Measurements from ENCODE around the gene ERO1A. TPM values are rescaled to one million over a fixed set of nuclear protein-coding genes. Genes with fewer than 3 reads are reported as not detected.
A peak's percentile ranks its signal among the peaks of the same experiment; 100 is the strongest.

Gene ERO1A
- total RNA-seq, 2 donors from 2014 or later = 18.5 to 35.8 TPM

DNA sequence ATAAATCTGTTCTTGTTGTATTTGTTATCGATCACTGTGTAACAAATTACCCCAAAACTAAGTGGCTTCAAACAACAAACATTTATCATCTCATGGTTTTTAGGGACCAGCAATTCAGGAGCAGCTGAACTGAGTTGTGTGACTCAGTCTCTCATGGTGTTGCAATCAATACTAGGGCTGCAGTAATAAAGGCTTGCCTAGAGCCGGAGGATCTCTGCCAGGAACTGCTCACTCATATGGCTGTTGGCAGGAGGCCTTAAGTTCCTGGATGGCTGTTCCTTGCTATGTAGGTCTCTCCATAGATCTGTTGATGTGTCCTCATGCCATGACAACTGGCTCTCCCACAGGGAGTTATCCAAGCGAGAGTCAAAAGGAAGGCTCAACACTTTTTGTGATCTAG, 7.9 kb upstream of the ERO1A start:
- H3K4me3 ChIP-seq = no peak overlapping the region
- peak; percentile 38 for DNase-seq (ENCODE audit: low spot score)
- no peaks in the 10 kb centered on the region for H3K27me3 ChIP-seq (replicated peaks; ENCODE audit: insufficient read depth)
- H3K4me1 ChIP-seq (replicated peaks) = peaks cover 5% of the 10 kb centered on the region
- TF ChIP-seq POLR2A (IDR thresholded peaks at IDR 0.05) = no peak
- TF ChIP-seq, protein P1, sequence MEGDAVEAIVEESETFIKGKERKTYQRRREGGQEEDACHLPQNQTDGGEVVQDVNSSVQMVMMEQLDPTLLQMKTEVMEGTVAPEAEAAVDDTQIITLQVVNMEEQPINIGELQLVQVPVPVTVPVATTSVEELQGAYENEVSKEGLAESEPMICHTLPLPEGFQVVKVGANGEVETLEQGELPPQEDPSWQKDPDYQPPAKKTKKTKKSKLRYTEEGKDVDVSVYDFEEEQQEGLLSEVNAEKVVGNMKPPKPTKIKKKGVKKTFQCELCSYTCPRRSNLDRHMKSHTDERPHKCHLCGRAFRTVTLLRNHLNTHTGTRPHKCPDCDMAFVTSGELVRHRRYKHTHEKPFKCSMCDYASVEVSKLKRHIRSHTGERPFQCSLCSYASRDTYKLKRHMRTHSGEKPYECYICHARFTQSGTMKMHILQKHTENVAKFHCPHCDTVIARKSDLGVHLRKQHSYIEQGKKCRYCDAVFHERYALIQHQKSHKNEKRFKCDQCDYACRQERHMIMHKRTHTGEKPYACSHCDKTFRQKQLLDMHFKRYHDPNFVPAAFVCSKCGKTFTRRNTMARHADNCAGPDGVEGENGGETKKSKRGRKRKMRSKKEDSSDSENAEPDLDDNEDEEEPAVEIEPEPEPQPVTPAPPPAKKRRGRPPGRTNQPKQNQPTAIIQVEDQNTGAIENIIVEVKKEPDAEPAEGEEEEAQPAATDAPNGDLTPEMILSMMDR (IDR thresholded peaks at IDR 0.05) = no peak
- TF ChIP-seq POLR2AphosphoS5 (IDR thresholded peaks at IDR 0.05) = no peak
- H3K36me3 ChIP-seq = no peaks in the 10 kb centered on the region
- no peaks in the 10 kb centered on the region for H3K9me3 ChIP-seq
- intact Hi-C loops (cut with DNase I) = no loop called here
- no peak overlapping the region for H3K27ac ChIP-seq
- WGBS = 76% methylated on average over 3 of the region's 3 CpGs

DNA sequence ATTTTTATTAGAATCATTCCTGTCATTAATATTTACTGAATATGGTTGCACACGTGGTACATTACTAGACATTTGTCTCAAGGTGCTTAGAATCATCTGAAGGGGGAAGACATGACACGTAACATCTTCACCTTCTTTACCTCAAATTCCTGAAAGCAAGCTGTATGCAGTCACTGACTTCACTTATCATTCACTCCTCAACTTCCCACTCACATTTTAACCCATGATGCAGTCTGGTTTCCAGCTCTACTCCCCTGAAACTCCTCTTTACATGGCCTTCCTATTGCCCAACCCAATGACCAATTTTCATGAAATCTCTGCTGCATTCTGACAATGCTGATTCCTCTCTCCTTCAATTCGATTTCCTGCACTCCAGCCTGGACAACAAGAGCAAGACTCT, 5.9 kb upstream of the ERO1A start:
- Histone ChIP-seq H3K4me3 (no peak overlapping the region), H3K36me3 (no peaks in the 10 kb centered on the region), H3K27me3 (replicated peaks; ENCODE audit: insufficient read depth) (no peaks in the 10 kb centered on the region), H3K4me1 (replicated peaks) (peaks cover 5% of the 10 kb centered on the region), H3K27ac (peak overlapping the region in 1 of 2 donors; percentile 30), H3K9me3 (no peaks in the 10 kb centered on the region)
- WGBS = 62% methylated on average over 3 of the region's 3 CpGs
- no peak for DNase-seq (ENCODE audit: low spot score)
- TF ChIP-seq, protein P1 (IDR thresholded peaks at IDR 0.05) = no peak
- TF ChIP-seq POLR2A (IDR thresholded peaks at IDR 0.05) (no peak), POLR2AphosphoS5 (IDR thresholded peaks at IDR 0.05) (no peak)
- intact Hi-C loops (cut with DNase I) = no loop called here

DNA sequence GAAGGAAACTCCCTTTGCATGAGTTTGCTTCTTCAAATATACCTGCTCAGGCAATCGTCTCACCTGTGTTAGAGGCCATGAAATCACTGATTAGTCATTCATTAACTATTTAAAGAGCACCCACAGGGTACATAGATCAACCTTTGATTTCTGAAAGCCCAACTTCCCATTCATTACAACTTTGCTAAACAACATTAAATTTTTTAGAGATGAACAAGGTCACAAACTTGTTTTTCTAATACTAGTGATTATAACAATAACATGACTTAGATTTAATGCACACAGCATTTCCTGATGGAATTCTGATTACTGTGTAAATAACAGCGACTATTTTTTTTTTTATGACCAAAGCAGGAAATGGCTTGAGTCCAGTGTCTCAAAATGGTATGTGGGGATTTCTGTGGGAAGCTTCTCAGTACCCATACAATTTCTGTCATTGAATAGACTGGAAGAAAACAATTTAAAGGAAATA, 5.4 kb upstream of the ERO1A start:
- intact Hi-C loops (cut with DNase I) = no loop called here
- Histone ChIP-seq H3K36me3 (no peaks in the 10 kb centered on the region), H3K9me3 (no peaks in the 10 kb centered on the region), H3K4me1 (replicated peaks) (peaks cover 5% of the 10 kb centered on the region), H3K4me3 (no peak overlapping the region), H3K27me3 (replicated peaks; ENCODE audit: insufficient read depth) (no peaks in the 10 kb centered on the region), H3K27ac (peak overlapping the region; percentile 3 to 30)
- no peak for DNase-seq (ENCODE audit: low spot score)
- TF ChIP-seq POLR2A (IDR thresholded peaks at IDR 0.05) (no peak), POLR2AphosphoS5 (IDR thresholded peaks at IDR 0.05) (peak; percentile 49)
- 23% methylated on average over 2 of the region's 2 CpGs for WGBS

DNA sequence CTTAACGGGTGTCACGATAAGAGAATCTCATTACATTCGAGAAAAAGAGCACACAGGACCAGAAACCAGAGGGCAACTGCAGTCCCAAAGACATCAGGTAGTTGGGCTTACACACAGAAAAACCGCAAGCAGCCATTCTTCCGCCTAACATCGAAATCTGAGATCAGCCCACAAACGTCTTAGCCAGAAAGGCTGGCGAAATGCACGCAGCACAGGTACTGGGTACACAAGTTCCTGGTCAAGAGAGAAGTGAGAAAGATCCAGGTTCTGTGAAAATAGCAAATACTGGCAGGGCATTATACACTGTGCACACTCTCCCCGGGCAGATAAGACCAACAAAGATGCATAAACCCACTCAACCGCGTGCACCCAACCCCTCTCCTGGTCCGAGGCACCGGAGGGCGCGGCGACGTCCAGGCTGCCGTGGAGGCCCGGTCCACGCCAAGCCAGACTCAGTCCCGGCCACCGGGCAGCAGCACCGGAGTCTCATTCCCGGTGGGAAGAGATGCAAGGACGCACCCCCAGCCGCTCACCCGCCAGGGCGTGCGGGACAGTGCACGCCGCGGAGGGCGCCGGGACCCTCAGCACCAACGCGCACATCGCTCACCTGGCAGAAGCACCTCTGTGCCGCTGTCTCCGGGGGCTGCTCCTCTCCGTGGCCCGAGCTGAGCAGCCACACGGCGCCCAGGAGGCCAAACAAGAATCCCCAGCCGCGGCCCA, 437 bp downstream of the ERO1A start:
- H3K27me3 ChIP-seq (replicated peaks; ENCODE audit: insufficient read depth) = no peaks in the 10 kb centered on the region
- peak overlapping the region; percentile 67 to 77 for H3K4me3 ChIP-seq
- TF ChIP-seq, protein P1 (IDR thresholded peaks at IDR 0.05) = peak in 2 of 4 experiments; percentile 0 to 9
- TF ChIP-seq POLR2AphosphoS5 (IDR thresholded peaks at IDR 0.05) (peak; percentile 16), POLR2A (IDR thresholded peaks at IDR 0.05) (no peak)
- intact Hi-C loops (cut with DNase I) = loop anchor here (10.0 kb wide), 2 partner anchors 140 to 390 kb away; partner anchors contain the start of genes GPR137C and TXNDC16
- peak overlapping the region; percentile 96 to 97 for H3K27ac ChIP-seq
- 1% methylated on average over 29 of the region's 46 CpGs for WGBS
- H3K36me3 ChIP-seq = no peaks in the 10 kb centered on the region
- peak; percentile 44 for DNase-seq (ENCODE audit: low spot score)
- peaks cover 4% of the 10 kb centered on the region for H3K4me1 ChIP-seq (replicated peaks)
- H3K9me3 ChIP-seq = no peaks in the 10 kb centered on the region

DNA sequence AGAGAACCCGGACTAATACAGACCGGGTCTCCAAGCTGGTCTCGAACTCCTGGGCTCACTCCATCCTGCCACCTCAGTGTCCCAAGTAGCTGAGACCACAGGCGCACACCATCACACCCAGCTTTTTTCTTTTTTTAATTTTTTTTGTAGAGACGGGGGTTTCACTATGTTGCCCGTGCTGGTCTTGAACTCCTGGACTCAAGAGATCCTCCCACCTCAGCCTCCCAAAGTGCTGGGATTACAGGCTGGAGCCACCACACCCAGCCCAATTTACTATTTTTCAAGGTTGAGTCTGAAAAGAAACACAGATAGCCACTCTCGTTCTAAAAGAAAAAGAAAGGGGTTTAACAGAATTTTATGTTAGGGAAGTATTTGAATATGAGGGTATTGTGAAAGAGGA, 1.8 kb downstream of the ERO1A start:
- intact Hi-C loops (cut with DNase I) = loop anchor here (10.0 kb wide), 2 partner anchors 139 to 389 kb away; partner anchors contain the start of genes GPR137C and TXNDC16

More for the DNA sequence above, 1.8 kb downstream of the ERO1A start:
- Histone ChIP-seq H3K27ac (no peak overlapping the region), H3K4me1 (replicated peaks) (peaks cover 4% of the 10 kb centered on the region), H3K4me3 (no peak overlapping the region), H3K36me3 (no peaks in the 10 kb centered on the region), H3K27me3 (replicated peaks; ENCODE audit: insufficient read depth) (no peaks in the 10 kb centered on the region), H3K9me3 (no peaks in the 10 kb centered on the region)
- no peak for DNase-seq (ENCODE audit: low spot score)
- WGBS = 96% methylated on average over 7 of the region's 7 CpGs
- no peak for TF ChIP-seq POLR2AphosphoS5 (IDR thresholded peaks at IDR 0.05)
- no peak for TF ChIP-seq POLR2A (IDR thresholded peaks at IDR 0.05)
- TF ChIP-seq, protein P1 (IDR thresholded peaks at IDR 0.05) = no peak

Measured in prostate gland (tissue), 2 donors.